SK-N-SH (cell line): ENCODE measurements around the gene PDE9A. TPM values are rescaled to one million over a fixed set of nuclear protein-coding genes. Genes with fewer than 3 reads are reported as not detected.

ENCODE experiments used
- CTCF ChIA-PET: fragments of 300-600, 350-600 bp; formaldehyde crosslinking; extraction: SDS; loops from one replicate; lab custom pipeline; 2021; lab: Yijun Ruan, JAX
- POLR2A ChIA-PET: fragments of 350-600 bp; sonication (Branson Sonifier 250); formaldehyde crosslinking; extraction: SDS; loops from one replicate; lab custom pipeline; 2020; ENCODE audit warnings: antibody characterized with exemption, inconsistent platforms; lab: Yijun Ruan, JAX
- DNase-seq: peaks from one replicate; pipeline ENCODE4 v3.0.0; 2012
- H2AFZ ChIP-seq: fragments of 200-600 bp; sonication (generic); 2 replicates; pipeline ENCODE4 v1.8.1; 2016; ENCODE audit warnings: antibody characterized with exemption, mild to moderate bottlenecking, low read depth
- H3F3A ChIP-seq: fragments of 200-600 bp; sonication (generic); replicated peaks from 2 replicates; pipeline ENCODE3; 2016; ENCODE audit warnings: antibody characterized with exemption, mild to moderate bottlenecking; ENCODE audit not compliant: insufficient read depth
- H3K27ac ChIP-seq, 2 experiments: fragments of 200-500 bp in 1 of 2; fragments of 200-600 bp in 1 of 2; sonication (Bioruptor generic) in 1 of 2; sonication (generic), shearing (Covaris generic) in 1 of 2; 2 replicates each; pipeline versions ENCODE4 v1.5.1 to v1.6.1; 2014 to 2016; ENCODE audit warnings: low read depth in 2 of 2, inconsistent platforms in 1 of 2, low read length in 1 of 2, mild to moderate bottlenecking in 1 of 2, mixed read lengths in 1 of 2
- H3K27me3 ChIP-seq: fragments of 200-600 bp; sonication (generic), shearing (Covaris generic); 2 replicates; pipeline ENCODE4 v1.6.1; 2016; ENCODE audit warnings: mixed run types; ENCODE audit not compliant: insufficient read depth
- H3K36me3 ChIP-seq, 2 experiments: fragments of 200-500 bp in 1 of 2; fragments of 200-600 bp in 1 of 2; sonication (Bioruptor generic) in 1 of 2; sonication (generic) in 1 of 2; replicated peaks in 1 of 2; 2 replicates each; pipeline versions ENCODE3 to v1.5.1; 2014 to 2016; ENCODE audit warnings: low read length in 1 of 2, mild to moderate bottlenecking in 1 of 2; ENCODE audit not compliant: insufficient read depth in 2 of 2, control insufficient read depth in 1 of 2
- H3K4me1 ChIP-seq, 2 experiments: fragments of 200-500 bp in 1 of 2; fragments of 200-600 bp in 1 of 2; sonication (Bioruptor generic) in 1 of 2; sonication (generic), shearing (Covaris generic) in 1 of 2; 2 replicates each; pipeline versions ENCODE4 v1.5.1 to v1.6.1; 2014 to 2016; ENCODE audit warnings: low read depth in 1 of 2, low read length in 1 of 2, mixed run types in 1 of 2; ENCODE audit not compliant: insufficient read depth in 2 of 2, control insufficient read depth in 1 of 2
- H3K4me2 ChIP-seq: fragments of 200-600 bp; sonication (generic), shearing (Covaris generic); 2 replicates; pipeline ENCODE4 v1.6.1; 2017; ENCODE audit warnings: mixed run types
- H3K4me3 ChIP-seq, 2 experiments: fragments of 200-500 bp in 1 of 2; fragments of 200-600 bp in 1 of 2; sonication (Bioruptor generic) in 1 of 2; sonication (generic), shearing (Covaris generic) in 1 of 2; 2 replicates each; pipeline versions ENCODE4 v1.5.1 to v1.8.1; 2014 to 2016; ENCODE audit warnings: low read depth in 2 of 2, inconsistent platforms in 1 of 2, low read length in 1 of 2, mild to moderate bottlenecking in 1 of 2, mixed read lengths in 1 of 2, moderate library complexity in 1 of 2
- H3K79me2 ChIP-seq: fragments of 200-600 bp; sonication (generic); 2 replicates; pipeline ENCODE4 v1.8.1; 2017; ENCODE audit warnings: mild to moderate bottlenecking; ENCODE audit not compliant: insufficient read depth
- H3K9ac ChIP-seq: fragments of 200-600 bp; sonication (generic); 2 replicates; pipeline ENCODE4 v1.6.1; 2017; ENCODE audit warnings: mixed run types
- H3K9me2 ChIP-seq: fragments of 200-600 bp; sonication (generic); 2 replicates; pipeline ENCODE4 v1.6.1; 2017; ENCODE audit warnings: mixed run types
- H3K9me3 ChIP-seq: fragments of 200-600 bp; sonication (generic); 2 replicates; pipeline ENCODE4 v1.6.1; 2017; ENCODE audit warnings: mixed run types, mild to moderate bottlenecking, moderate library complexity
- H4K20me1 ChIP-seq: fragments of 200-600 bp; sonication (generic); 2 replicates; pipeline ENCODE4 v1.6.1; 2017; ENCODE audit warnings: mild to moderate bottlenecking, mixed run types; ENCODE audit not compliant: insufficient read depth
- CTCF ChIP-seq: fragments of 200-600 bp; sonication (generic); IDR thresholded peaks from 2 replicates; pipeline ENCODE4 v1.6.1; 2017; ENCODE audit warnings: antibody characterized with exemption, mild to moderate bottlenecking, moderate library complexity
- GABPA ChIP-seq: IDR thresholded peaks from 2 replicates; pipeline ENCODE4 v1.4.0; 2012; ENCODE audit warnings: low read depth, mild to moderate bottlenecking
- JUND ChIP-seq: IDR thresholded peaks from 2 replicates; pipeline ENCODE4 v1.4.0; 2012
- RAD21 ChIP-seq: IDR thresholded peaks from 2 replicates; pipeline ENCODE4 v1.6.1; 2012; ENCODE audit warnings: mild to moderate bottlenecking, low read length
- RXRA ChIP-seq: IDR thresholded peaks from 2 replicates; pipeline ENCODE4 v1.4.0; 2012; ENCODE audit warnings: low read depth, mild to moderate bottlenecking, borderline replicate concordance
- SIN3A ChIP-seq: IDR thresholded peaks from 2 replicates; pipeline ENCODE4 v1.6.1; 2012; ENCODE audit warnings: low read depth, mild to moderate bottlenecking, low read length, moderate library complexity, borderline replicate concordance
- YY1 ChIP-seq: IDR thresholded peaks from 2 replicates; pipeline ENCODE4 v1.4.0; 2012; ENCODE audit warnings: low read depth, mild to moderate bottlenecking
- WGBS: methylation state at CpG from one replicate; pipeline ENCODE4 v1.1.6; 2017; ENCODE audit warnings: low lambda C conversion rate; 5-methylcytosine and 5-hydroxymethylcytosine counted together
- polyA plus RNA-seq, 3 experiments: library from polyadenylated mRNA; depleted of rRNA; stranded (reverse); fragments of >200 nt; gene quantifications; 2 replicates each; pipeline ENCODE4 v1.2.3, GENCODE V29; 2012

The PDE9A gene
- polyA plus RNA-seq, 1 of the 3 experiments (the other 2 are of a cell fraction), result 0.28 TPM

DNA sequence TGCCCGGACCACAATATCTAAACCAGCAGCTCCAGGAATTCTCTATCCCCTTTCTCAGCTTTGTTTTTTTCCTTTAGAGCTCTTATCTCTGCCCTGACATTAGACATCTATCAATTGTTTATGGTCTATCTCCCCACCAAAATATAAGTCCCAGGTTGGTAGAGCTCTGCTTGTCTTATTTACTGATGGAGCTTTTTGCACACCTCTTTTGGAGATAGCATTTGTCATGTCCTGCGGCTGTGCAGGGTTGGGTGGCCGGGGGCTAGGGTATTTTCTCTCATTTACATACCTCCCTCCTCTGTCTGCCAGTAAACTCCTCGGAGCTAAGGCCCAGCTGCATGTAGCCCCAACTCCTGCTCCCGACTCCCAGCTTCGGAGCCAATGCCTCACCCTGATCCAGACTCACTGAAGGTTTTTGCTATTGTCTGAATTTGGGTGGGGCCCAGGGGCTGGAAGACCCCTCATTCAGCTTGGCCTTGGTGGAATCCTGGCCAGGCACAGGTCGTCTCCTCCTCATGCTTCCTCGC, 11.1 kb upstream of the PDE9A start:
- 36% methylated on average over 7 of the region's 8 CpGs for WGBS
- no peak for DNase-seq
- no peak overlapping the region for H3K4me2 ChIP-seq
- H3K9me3 ChIP-seq, result no peaks in the 10 kb centered on the region
- no peak overlapping the region for H3K9ac ChIP-seq
- H3K9me2 ChIP-seq, result no peaks in the 10 kb centered on the region
- no peaks in the 10 kb centered on the region for H4K20me1 ChIP-seq
- ChIA-PET CTCF (interaction anchor here (0.7 to 5.2 kb wide), 5 partner anchors 10 to 50 kb away, joined by 3 to 25 read pairs (median 3); partner anchors contain the start of gene PDE9A), POLR2A (no interaction called here)
- H3K79me2 ChIP-seq, result no peaks in the 10 kb centered on the region
- H3K27me3 ChIP-seq, result no peaks in the 10 kb centered on the region
- no peak overlapping the region for H3K4me3 ChIP-seq
- no peaks in the 10 kb centered on the region for H3F3A ChIP-seq
- H3K36me3 ChIP-seq, result no peaks in the 10 kb centered on the region
- TF ChIP-seq GABPA (no peak), YY1 (no peak), RXRA (no peak), RAD21 (no peak), JUND (no peak)
- H2AFZ ChIP-seq, result no peak overlapping the region
- peaks cover 0 to 3% of the 10 kb centered on the region in 2 experiments; a peak in 1 of 4 replicates for H3K4me1 ChIP-seq
- H3K27ac ChIP-seq, result no peak overlapping the region

DNA sequence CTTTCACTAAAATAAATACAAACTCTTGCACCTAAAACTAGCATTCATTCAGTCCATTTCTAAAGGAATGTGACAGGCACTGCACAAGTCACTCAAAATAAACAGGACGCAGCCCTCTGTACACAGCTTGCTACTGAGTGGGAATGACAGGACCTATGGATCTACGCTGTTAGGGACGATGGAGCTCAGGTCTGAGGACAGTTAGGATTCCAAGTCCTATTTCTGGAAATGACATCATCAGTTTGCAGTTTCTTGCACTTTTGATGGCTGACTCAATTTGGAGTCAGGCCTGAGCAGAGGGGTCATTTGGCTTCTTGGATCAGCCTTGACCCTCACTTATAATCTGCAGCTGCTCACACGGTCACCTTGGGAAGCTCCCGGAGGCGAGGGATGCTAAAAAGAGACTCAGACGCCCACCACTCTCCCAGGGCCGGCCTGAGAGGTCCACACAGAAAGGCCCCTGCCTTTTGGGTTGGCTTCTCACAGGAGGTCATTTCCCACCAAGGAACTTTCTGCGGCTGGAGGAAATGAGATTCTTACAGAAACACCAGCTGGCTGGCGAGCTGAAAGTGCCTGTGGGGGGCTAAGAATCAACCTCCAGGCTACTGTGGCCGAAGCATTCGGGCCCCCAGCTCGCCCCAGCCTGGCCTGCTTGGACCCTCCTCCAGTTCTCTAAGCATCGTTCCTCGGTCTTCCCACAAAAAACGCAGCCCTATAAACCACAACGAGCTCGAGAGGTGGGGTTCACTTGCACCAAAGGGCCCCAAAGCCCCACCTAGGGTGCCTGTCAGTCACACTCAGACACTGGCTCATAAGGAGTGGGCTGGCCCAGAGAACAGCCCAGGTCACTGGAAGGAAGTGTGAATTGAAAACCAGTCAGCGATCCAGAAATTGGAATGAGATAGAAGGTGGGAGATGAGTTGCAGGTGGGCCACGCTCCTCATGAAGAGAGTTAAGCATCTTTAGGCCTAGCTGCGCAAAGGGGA, 8.9 kb upstream of the PDE9A start:
- Histone ChIP-seq H3K4me3 (no peak overlapping the region), H3K9ac (no peak overlapping the region), H3K79me2 (no peaks in the 10 kb centered on the region), H3K36me3 (no peaks in the 10 kb centered on the region), H3K4me1 (peaks cover 0 to 3% of the 10 kb centered on the region in 2 experiments; a peak in 1 of 4 replicates), H3K4me2 (no peak overlapping the region), H3K27me3 (no peaks in the 10 kb centered on the region), H3K9me2 (no peaks in the 10 kb centered on the region), H3K27ac (no peak overlapping the region), H4K20me1 (no peaks in the 10 kb centered on the region), H2AFZ (no peak overlapping the region)
- CTCF ChIA-PET, result interaction anchor here (0.9 kb wide), 1 partner anchor 9 kb away, joined by 5 read pairs; the partner anchor contains the start of gene PDE9A
- WGBS, result 64% methylated on average over 14 of the region's 21 CpGs
- POLR2A ChIA-PET, result no interaction called here
- no peak for DNase-seq
- TF ChIP-seq CTCF, result no peak
- no peak for TF ChIP-seq SIN3A
- no peak for TF ChIP-seq RAD21
- TF ChIP-seq, all 33 proteins: peak for 0
- no peaks in the 10 kb centered on the region for H3K9me3 ChIP-seq
- no peaks in the 10 kb centered on the region for H3F3A ChIP-seq
